Stimulated activated CD8-positive, alpha-beta memory T cell treated with anti-CD3 and anti-CD28 coated beads, Interleukin-15, amount 100 ng/mL, for 48 hours (primary cell): ENCODE data around the gene CPEB3.
"Not testable (repeated sequence)": the region's sequence is repeated elsewhere in the genome, so short reads cannot be mapped to it uniquely, and the experiment has no call there.

Source experiments
- DNase-seq, 2 donors: peaks; one replicate each; pipeline ENCODE4 v3.0.0-alpha.2; 2020; ENCODE audit warnings: low read depth in 2 of 2

The CPEB3 gene

GRCh38 chr10:92142949-92143348, 147.9 kb downstream of the CPEB3 start:
- DNase-seq = no peak

GRCh38 chr10:92142512-92142911, 148.4 kb downstream of the CPEB3 start:
- DNase-seq = no peak

- DNase-seq = not testable (repeated sequence)
Measured at GRCh38 chr10:92141147-92141546, 149.7 kb downstream of the CPEB3 start.

DNA sequence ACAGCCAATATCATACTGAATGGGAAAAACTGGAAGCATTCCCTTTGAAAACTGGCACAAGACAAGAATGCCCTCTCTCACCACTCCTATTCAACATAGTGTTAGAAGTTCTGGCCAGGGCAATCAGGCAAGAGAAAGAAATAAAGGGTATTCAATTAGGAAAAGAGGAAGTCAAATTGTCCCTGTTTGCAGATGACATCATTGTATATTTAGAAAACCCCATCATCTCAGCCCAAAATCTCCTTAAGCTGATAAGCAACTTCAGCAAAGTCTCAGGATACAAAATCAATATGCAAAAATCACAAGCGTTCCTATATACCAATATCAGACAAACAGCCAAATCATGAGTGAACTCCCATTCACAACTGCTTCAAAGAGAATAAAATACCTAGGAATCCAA, 156.8 kb downstream of the CPEB3 start:
- not testable (repeated sequence) for DNase-seq

GRCh38 chr10:92131275-92131820, 159.5 kb downstream of the CPEB3 start:
- no peak for DNase-seq

- no peak for DNase-seq
Measured at GRCh38 chr10:92130622-92131274, 160.1 kb downstream of the CPEB3 start.

- no peak for DNase-seq
Measured at GRCh38 chr10:92126100-92126650, 164.7 kb downstream of the CPEB3 start.

DNA sequence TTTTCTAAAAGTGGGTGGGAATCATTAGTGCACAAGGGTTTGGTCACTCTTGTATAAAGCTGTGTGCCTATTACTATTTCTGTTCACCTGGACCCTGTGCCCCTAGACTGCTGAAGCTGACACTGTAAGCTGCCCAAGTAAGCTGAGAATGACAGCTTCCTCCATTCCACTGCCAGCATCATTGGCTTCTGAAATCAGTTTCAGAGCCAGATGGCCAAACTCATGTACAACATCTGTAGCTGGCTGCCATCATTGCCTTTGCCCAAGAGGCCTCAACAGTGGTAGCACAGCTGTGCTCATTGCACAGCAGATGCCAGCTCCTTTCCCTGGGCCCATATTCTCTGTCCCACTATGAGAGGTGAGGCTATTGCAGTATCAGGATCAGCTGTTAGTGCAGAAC, 165.7 kb downstream of the CPEB3 start:
- no peak for DNase-seq

GRCh38 chr10:92124616-92125143, 166.2 kb downstream of the CPEB3 start:
- DNase-seq = no peak

- DNase-seq = no peak
Measured at GRCh38 chr10:92124020-92124419, 166.9 kb downstream of the CPEB3 start.

DNA sequence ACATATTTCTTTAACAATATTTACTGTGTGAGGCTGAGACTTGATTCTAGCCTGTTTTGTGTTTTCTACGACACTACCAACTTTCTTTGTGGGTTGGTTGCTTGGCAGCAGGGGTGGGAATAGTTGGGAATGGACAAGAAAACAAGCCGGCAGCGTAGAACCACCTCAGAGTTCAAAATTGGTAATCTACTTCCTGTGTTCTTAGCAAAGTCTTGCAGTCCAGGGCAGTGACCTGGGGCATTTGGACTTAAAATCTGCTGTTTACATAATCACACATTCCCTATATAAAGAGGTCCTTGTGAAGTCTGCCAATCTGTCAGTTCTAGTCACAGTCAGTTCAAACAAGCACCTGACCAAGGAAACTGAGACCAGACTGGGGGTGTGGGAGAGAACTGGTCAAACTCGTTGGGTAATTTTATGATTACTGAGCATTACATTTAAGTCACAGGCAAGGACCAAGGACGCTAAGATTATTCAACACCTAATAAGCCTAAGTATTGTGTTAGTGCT, 167.9 kb downstream of the CPEB3 start:
- DNase-seq = no peak

DNA sequence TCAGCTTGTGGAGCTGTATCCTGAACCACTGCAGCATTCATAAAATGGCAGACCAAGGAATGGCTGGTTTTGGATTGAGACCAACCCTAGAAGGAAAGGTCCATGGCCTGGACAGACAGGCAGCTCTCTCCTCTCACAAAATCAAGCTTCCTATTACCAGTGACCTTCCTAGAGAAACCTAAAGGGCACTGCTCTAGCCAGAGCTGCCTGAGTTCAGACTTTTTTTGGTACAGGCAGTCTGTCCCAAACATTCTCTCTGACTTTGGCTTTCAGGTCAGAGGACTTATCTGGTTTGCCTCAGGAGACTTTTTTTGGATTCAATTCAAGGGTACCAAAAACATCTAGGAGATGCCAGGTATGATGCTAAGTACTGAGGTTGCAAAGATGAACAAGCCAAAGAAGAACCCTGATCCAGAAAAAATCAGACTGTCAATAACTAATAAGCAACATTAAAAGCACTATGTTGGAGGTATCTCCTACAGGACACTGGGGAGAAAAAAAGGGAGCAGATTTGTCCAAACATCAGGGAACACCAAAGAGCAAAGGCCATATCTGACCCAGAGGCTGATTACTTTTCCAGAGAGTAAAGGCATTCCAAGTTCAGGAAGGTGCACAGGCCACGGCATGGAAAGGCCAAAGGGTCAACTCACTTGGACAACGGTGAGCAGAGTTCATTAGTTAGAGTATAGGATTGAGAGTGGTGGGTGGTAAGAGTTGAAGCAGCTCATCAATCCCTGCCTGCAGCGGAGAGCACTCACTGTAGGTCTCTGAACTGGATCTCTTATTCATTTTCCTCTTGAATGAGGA, 169.0 kb downstream of the CPEB3 start:
- no peak for DNase-seq

DNA sequence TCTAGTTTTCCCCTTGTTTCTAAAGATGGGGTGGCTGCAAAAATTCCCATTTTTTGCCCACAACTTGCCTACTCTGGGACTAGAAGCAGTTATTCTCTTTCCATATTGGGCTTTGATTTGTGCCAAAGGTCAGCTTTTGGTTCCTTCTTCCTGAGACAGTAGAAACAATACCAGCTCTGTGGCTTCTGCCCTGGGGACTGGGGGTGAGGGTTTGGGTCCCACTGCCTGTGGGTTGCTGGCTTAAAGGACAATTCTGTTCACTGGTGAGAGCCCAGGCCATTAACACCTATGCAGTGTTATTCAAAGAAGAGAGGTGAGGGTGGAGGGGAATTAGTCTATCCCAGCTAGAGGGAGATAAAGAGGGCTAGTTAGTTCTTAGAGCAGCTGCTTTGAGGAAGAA, 171.5 kb downstream of the CPEB3 start:
- DNase-seq = no peak

GRCh38 chr10:92114917-92115316, 176.0 kb downstream of the CPEB3 start:
- not testable (repeated sequence) for DNase-seq

DNA sequence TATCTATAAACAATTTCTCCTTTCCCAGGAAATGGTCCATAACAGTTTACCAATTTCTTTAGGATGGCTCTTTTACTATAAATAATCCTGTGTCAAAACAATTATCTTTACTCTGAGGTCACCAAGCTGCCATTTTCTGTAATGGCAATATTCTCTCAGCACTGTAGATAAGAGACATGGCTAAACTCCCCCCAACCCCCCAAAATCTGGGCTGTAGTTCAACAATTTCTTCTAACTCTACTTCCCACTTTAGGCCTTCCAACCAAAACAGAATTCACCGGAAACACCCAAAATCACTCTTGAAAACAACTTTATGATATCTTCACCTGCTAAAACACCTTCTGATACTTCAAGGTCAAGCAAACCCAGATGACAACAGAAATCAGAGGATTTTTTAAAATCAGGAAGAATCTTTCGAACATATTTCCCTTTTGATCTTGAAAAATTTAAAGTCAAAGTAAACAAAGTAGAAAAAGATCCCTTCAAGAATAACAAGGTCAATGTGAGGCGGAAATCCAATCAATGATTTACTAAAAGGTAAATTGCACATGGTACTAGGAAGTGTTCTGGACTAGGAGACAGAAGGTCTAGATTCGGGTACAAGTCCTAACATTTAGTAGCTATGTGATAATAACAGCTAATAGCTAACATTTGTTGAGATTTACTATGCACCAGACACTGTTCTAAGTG, 176.8 kb downstream of the CPEB3 start:
- no peak for DNase-seq

DNA sequence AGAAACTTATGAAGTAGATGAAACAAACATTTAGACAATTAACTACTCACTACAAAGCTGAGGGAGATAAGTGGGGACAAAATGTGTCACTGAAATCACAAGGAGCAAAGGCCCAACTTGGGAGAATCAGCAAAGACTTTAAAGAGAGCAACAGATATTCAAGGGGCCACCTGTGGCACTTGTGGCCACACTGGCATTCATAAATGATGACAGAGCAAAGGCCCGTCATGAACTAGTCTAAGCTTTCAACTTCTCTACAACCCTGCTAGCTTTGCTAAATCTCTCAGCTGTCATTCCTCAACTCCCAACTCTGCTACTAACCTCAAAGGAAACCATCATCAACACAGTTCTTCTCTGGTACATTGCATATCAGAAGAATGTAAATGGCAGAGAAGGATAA, 178.4 kb downstream of the CPEB3 start:
- DNase-seq = no peak

DNA sequence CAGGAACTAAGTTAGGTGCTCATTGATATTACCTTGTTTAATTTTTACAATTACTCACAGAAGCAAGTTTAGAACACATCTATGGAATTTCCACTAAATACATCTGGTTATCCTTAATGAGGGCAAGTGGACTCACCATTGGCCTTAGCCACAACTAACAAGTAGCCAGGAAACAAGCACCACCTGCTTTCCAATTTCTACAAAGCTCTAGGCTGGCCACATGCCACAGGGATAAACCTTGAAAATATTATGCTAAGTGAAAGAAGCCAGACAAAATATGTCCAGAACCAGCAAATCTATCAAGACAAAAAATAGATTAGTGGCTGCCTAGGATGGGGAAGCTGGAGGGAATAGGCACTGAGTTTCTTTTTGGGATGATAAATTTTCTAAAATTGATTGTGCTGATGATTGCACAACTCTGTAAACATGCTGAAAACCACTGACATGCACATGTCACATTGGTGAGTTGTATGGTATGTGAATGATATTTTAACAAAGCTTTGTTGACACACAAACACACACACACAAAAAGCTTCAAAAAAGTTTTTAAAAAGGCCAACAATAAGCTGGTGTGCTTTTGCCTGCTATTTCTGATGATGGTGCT, 179.4 kb downstream of the CPEB3 start:
- DNase-seq = no peak

GRCh38 chr10:92110039-92110794, 180.7 kb downstream of the CPEB3 start:
- DNase-seq = no peak

GRCh38 chr10:92108747-92109146, 182.1 kb downstream of the CPEB3 start:
- no peak for DNase-seq

- no peak for DNase-seq
Measured at GRCh38 chr10:92108120-92108519, 182.8 kb downstream of the CPEB3 start.
